ENCODE measurements around the gene TOMM40L.
A peak's percentile ranks its signal among the peaks of the same experiment; 100 is the strongest.
"Not testable (repeated sequence)": the region's sequence is repeated elsewhere in the genome, so short reads cannot be mapped to it uniquely, and the experiment has no call there.

The TOMM40L gene

DNA sequence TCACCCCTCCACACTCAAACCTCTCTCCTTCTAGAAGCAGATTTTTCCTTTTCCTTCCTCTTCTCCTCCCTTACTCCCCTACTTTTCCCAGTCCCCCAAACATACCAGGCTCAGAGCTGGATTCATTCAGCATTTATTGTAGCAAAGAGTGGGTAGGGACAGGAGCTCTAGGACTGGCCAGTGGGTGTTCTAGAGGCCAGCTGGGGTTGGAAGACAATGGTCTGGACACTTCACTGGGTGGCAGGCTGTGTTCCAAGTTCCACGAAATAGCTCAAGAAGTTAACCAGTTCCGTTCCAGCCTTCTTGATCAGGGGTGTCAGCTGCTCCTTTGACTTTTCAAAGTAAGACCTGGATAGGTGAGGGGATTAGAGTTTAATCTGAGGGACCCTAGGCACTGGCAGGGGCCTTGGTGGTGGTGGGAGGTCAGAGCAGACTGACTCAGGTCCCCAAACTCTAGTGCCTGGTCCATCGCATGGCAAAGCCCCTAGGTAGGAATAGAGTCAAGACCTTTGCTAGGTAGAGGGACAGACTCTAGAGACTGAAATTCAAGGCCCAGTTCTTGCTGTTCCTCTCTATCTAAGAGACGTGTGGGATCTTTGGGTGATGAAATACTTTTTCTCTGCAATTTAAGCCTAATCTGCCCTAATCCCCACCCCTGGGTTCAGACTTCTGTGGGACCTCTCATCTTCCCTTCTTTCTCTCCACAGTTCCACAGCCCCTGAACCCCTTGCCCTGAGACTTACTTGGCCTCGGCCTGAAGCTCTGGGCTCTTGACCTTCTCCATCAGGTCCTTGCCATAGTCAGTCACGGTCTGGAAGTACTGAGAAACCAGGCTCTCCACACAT lies 3.5 kb upstream of the TOMM40L start:
- no peak for DNase-seq (ENCODE audit: low read depth)

DNA sequence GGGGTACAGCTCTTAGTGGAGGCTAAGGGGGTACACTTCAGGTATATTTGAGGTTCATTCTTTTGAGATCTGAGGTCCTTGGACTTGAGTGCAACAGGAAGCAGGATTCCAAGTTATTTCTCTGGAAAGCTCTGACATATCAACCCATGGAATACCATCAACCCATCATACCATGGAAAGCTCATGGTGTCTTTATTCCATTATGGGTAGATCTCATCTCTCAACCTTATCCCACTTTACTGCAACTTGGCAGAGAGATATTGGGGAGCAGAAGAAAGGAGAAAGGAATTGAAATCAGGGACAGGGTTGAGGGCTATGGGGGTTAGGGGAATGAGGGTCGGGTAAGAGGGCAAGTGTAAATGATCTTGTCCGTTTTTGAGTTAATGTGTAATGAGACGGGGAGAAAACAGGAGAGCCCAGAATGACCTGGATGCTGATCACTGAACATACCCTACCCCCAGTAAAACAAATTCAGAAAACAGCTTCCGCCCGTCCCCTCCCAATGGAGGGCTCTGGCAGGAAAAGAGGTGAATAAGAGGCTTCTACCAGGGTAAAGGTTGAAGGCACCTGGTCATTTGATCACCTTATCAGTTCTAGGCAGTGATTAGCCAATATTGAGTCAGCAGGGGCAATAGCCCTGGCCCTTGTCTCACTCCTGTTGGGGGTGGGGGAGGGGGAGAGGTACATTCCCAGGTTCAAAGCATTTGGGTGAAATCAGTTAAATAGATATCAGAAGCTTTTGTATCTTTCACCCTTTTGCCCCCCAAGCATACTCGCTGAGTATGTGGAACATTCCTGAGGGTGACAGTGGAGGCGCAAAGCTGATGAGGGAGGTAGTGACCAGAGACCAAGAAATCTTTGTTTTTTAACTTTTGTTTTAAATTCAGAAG lies 1.8 kb upstream of the TOMM40L start:
- DNase-seq (ENCODE audit: low read depth): no peak

DNA sequence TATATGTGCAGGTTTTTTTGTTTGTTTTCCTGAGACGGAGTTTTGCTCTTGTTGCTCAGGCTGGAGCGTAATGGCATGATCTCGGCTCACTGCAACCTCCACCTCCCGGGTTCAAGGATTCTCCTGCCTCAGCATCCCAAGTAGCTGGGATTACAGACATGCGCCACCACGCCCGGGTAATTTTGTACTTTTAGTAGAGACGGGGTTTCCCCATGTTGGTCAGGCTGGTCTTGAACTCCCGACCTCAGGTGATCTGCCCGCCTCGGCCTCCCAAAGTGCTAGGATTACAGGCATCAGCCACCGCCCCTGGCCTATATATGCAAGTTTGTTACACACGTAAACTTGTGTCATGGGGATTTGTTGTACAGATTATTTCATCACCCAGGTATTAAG lies 1.2 kb upstream of the TOMM40L start:
- DNase-seq (ENCODE audit: low read depth): not testable (repeated sequence)

DNA sequence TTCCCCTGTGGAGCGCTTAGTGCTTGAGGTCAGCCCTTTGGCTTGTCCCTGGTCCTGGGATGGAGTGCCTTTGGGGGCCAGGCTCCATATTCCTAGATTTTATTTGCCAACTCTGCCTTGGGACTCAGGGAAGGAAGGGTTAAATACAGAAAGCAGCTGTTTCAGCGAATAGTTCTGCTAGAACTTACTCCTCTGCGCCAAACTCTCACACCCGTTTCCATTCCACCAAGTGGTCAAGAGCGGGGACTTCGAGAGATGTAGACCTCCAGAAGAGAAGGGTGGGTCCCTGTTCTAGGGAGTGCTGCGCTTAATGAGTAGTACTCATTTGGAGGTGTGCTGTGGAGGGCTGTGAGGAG lies 704 bp upstream of the TOMM40L start:
- no peak for DNase-seq (ENCODE audit: low read depth)

DNA sequence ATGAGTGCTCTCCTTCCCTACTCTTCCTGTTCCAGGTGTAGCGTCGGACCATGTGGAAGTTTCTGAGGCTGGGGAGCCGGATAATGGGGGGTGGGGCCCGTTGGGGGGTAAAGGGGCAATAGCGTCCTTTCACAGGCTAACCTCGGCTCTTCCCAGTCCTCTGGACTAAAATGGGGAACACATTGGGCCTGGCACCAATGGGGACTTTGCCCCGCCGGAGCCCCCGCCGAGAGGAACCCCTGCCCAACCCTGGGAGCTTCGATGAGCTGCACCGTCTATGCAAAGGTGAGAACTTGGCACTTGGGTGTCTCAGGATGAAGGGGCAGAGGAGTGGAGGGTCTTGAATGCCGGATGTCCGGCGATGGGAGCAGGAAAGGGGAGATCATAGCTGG lies 456 bp downstream of the TOMM40L start:
- DNase-seq (ENCODE audit: low read depth): no peak

DNA sequence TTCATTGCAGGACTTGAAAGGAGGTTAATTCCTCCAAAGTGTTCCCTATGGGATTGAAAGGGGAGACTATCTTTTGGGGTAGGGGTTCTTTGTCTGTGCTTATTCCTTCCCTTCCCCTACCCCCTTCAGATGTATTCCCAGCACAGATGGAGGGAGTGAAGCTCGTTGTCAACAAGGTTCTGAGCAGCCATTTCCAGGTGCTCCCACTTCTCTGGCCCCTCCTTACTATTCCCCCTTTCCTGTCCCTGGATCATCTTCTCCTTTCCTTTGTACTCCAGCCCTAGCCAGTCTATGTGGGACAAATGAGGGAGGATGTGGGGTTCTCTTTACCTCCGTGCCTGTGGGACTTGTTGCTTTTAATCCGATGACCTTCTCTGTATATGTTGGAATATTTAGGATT lies 899 bp downstream of the TOMM40L start:
- DNase-seq (ENCODE audit: low read depth): no peak

DNA sequence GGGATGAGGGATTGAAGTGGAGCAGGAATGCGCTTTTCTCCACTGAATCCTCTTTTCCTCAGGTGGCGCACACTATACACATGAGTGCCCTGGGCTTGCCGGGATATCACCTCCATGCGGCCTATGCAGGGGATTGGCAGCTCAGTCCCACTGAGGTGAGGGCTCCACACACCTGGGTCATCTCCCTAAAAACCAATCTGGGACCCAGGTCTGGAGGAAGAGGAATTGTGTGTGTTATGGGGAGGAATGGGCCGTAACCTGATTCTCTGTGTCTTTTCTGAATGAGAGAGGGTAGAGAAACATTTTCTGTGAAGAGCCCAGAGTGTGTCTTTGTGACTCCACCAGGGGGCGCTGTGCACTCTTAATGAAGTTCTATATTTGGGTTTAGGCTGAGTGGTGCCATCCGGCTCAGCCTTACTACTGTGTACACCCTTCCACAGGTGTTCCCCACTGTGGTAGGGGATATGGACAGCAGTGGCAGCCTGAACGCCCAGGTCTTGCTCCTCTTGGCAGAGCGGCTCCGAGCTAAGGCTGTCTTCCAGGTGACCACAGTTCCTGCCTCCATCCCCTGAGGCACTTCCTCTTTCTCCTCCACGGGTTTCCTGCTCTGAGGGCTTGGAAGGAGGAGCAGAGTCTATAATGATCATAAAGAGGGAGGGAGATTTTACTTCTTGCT lies 1.5 kb downstream of the TOMM40L start:
- peak; percentile 56 for DNase-seq (ENCODE audit: low read depth)

DNA sequence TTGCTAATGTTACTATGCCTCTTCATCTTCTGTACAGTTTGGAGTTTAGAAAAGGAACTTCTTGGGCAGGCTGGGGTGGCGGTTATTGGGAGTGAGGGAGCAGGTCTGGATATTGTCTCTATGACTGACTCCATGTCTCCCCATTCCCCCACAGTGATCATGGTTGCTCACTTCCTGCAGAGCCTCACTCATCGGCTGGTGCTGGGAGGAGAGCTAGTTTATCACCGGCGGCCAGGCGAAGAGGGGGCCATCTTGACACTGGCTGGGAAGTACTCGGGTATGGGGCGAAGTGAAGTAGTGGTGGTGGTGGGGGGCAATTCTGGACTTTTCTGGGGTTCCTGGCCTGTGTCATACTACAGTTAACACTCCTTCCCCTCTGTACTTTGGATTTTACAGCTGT lies 2.2 kb downstream of the TOMM40L start:
- no peak for DNase-seq (ENCODE audit: low read depth)

DNA sequence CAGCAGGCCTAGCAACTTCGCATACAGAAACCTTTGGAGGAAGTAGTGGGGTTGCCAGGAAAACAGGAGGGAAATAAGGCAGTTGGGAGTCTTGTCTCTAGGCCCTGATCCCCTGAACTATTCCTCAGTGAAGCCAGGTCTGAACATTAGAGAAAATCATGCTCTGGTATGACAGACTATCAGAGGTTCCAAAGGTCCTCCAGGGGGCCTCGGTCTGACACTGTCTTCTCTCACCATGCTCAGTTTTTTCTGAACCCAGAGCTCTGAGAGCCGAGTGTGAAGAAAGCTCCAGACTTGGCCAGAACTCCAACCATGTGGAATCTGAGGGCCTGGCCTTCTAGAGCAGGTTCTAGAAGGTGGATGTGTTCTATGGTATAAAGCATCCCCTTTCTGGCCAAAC lies 4.0 kb downstream of the TOMM40L start:
- no peak for DNase-seq (ENCODE audit: low read depth)

DNA sequence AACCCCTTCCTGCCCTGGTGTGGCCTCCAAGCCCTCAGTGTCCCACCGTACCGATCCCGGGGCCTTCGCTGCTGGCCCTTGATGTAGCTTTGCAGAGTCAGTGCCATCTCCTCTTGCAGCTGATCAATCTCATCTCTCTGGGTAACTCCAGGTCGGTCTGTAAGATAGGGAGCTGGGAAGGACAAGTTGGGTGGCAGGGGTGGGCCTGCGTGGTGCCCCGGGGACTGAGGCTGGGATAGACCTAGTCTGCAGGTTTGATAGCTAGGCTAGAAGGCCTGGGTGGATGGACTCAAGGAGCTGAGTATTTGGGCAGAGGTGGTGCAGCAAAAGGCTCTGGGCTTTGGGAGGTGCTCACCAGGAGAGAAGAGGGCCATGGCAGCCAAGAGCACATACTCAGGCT lies 4.9 kb downstream of the TOMM40L start:
- no peak for DNase-seq (ENCODE audit: low read depth)

DNA sequence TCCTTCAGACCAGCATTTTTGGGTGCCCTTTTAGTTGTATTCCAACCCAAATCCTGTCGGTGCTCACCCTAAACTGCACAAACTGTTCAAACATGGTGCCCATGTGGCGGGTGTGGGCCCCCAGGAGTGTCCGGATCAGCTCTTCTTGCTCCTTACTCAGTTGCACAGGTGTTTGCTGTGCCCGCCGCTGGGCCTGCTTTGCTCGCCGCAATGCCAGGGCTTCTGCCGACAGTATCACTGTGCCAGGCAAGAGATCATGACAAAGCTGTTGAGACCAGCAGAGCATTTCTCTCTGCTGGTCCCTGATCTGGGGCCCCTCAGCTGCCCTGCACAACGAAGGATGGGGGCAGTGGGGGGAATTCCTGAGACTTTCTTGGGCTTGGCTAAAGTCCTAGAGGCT lies 7.2 kb downstream of the TOMM40L start:
- DNase-seq (ENCODE audit: low read depth): no peak

DNA sequence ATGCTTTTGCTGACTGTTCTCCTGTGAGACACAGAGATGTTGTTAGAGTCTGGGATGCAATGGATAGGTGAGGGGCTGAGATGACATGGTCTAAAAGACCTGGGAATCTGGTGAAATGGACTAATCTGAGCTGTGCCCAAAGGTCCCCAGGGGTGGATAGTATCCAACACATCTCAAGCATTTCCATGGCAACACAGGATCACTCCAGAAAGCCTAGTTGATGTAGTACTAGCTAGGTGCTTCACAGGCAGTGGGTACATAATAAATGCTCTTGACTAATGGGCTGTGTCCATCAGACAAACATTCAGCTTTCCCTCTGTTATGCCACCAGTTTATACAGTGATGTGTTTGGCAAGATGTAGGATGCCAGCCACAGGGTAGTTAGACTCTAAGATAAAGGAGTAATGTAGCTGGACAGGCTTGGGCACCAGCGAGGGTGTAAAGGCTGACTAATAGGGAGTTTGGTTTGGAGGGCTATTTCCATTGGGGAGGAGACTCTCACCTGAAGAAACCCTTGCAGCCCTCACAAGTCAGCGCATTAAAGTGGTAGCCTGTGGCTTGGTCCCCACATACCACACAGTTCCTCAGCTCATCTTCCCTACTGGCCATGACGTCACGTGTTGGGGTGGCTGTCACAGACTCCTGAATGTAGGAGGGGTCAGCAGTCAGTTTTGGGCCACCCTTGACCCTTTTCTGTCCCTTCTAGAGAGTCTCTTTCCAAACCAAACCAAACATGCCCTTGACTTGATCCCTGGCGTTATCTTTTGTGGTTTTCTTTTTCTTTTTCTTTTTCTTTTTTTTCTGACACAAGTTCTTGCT lies 10.3 kb downstream of the TOMM40L start:
- DNase-seq (ENCODE audit: low read depth): no peak

DNA sequence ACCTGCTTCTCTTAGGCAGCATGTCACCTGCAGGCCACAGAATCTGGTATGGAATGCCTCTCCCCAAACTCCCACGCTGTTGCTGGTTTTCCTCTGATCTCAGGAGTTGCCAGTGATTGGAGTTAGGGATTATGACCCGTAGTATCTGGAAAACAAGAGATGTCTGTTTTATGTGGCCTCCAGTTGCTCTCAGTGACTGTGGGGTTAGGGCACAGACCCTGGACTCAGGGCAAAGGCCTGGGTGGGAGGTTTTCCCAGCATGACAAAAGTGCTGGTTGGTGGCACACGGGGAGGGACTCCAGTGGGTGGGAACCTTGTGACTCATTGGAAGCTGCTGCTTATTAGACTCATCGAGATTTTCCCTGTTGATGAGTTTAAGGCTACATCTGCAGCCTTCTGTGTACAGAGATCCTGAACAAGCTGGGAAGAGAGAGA lies 12.2 kb downstream of the TOMM40L start, which contains the start of gene NR1I3:
TSS of gene NR1I3 (minus strand) at position 165 of the 435 bp plus-strand sequence. CDS start 1,638 bp downstream, outside the sequence.
- DNase-seq (ENCODE audit: low read depth): no peak

DNA sequence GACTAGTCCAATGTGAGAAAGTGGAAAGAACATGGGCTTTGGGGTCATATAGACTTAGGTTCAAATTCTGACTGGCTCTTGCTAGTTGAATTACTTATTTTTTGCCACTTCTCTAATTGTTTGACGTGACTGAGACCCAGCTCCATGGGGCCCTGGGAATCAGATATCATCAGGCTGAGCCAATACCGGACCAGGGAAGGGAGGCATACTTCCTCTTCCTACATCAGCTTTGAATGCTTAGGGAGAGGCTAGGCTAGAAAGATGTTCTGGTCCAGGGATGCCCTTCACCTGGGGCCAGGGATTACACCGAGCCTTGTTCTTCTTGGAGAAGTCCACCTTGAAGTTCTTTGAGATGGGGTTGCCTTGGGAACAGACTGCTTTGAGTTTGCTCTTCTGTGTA lies 15.8 kb downstream of the TOMM40L start:
- DNase-seq (ENCODE audit: low read depth): no peak

DNA sequence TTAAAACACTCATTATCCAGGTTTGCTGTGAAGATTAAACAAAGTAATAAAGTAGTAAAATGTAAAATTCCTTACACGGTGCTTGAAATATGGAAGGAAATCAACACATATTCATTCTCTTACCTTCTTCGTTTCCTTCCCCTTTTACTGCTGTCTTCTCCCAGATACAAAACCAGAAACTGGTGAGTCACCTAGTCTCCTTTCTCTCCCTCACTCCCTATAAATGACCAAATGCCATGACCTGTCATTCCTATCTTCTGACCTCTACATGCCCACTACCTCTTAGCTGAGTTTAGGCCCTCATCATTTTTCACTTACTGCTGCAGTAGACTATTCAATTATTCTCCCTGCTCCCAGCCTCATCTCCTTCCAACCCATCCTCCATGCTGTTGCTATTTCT lies 16.5 kb downstream of the TOMM40L start:
- no peak for DNase-seq (ENCODE audit: low read depth)

DNA sequence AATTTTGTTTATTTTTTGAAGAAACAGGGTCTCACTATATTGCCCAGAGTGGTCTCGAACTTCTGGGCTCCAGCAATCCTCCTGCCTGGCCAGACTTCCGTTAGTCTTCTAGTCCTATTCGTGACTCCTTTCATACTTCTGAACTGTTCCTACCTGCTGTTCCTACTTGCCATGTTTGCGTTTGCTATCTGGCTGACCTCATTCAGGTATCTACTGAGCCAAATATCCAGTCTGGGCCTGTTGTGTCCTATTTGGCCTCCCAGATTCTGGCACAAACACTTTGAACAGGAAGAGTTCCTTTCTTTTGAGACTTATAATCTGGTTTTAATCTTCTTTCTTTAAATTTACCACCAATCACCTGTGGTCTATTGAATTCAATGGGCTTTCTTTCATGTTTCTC lies 19.0 kb downstream of the TOMM40L start:
- DNase-seq (ENCODE audit: low read depth): no peak

DNA sequence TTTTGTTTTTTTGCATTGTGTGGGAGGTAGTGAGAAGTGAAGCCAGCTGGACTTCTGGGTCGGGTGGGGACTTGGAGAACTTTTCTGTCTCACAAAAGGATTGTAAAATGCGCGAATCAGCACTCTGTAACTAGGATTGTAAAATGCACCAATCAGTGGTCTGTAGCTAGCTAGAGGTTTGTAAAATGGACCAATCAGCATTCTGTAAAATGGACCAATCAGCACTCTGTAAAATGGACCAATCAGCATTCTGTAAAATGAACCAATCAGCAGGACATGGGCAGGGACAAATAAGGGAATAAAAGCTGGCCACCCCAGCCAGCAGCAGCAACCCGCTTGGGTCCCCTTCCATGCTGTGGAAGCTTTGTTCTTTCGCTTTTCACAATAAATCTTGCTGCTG lies 24.2 kb downstream of the TOMM40L start:
- not testable (repeated sequence) for DNase-seq (ENCODE audit: low read depth)

DNA sequence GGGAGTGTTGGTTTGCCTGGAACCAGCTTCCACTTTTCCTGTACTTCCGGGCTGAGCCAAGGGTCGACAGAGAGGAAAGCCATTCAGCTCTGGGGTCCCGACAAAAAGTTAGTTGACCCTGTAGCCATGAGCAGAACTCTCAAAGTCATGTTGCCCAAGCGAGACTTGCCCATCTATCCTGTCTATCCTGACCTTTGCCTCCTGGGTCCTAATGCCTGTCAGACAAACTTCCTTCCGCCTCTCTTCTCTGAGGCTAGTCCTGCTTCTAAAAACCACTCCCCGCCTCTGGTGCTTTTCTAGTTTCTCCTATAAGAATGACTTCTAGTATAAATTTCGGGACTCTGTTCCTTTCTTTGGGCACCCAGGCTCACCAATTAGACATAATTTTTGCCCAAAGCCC lies 25.0 kb downstream of the TOMM40L start:
- no peak for DNase-seq (ENCODE audit: low read depth)

DNA sequence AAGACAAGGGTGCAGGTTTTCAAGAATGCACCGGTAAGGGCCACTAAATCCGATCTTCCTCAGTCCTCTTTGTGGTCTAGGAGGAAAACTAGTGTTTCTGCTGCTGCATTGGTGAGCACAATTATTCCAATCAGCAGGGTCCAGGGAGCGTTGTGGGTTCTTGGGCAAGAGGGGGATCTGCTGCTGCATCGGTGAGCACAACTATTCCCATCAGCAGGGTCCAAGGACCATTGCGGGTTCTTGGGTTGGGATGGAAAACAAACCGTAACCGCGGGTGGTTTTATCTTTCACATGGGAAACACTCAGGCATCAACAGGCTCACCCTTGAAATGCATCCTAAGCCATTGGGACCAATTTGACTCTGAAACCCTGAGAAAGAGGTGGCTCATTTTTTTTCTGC lies 25.7 kb downstream of the TOMM40L start:
- DNase-seq (ENCODE audit: low read depth): no peak

DNA sequence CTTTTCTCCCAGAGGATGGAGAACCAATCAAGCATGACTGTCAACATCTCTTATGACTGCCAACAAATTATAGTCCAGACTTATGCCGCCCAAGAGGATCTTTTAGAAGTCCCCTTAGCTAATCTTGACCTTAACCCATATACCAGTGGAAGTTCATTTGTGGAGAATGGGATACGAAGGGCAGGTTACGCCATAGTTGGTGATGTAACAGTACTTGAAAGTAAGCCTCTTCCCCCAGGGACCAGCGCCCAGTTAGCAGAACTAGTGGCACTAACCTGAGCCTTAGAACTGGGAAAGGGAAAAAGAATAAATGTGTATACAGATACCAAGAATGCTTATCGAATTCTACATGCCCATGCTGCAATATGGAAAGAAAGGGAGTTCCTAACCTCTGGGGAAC lies 29.4 kb downstream of the TOMM40L start:
- not testable (repeated sequence) for DNase-seq (ENCODE audit: low read depth)

DNA sequence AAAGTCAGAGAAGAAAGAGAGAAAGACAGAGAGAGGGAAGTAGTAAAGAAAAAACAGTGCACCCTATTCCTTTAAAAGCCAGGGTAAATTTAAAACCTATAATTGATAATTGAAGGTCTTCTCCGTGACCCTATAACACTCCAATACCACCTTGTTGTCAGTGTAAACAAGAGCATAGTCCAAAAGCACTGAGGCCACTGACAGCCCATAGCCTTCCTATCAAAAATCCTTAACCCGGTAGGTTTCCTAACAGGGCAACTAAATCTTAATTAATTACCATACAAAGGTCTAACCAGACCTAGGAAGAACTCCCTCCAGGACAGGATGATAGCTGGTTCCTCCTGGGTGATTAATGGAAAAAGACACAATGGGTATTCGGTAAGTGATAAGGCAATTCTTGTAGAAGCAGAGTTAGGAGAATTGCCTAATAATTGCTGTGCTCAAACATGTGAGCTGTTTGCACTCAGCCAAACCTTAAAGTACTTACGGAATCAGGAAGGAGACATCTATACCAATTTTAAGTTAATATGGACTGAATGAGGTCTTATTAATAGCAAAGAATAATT lies 30.2 kb downstream of the TOMM40L start:
- not testable (repeated sequence) for DNase-seq (ENCODE audit: low read depth)
